AG08396 (cell line): ENCODE results near the gene BBOF1.

ENCODE experiments used
- DNase-seq: peaks from one replicate; pipeline ENCODE4 v3.0.0; 2012; ENCODE audit warnings: low spot score, mixed read lengths

BBOF1 gene

DNA sequence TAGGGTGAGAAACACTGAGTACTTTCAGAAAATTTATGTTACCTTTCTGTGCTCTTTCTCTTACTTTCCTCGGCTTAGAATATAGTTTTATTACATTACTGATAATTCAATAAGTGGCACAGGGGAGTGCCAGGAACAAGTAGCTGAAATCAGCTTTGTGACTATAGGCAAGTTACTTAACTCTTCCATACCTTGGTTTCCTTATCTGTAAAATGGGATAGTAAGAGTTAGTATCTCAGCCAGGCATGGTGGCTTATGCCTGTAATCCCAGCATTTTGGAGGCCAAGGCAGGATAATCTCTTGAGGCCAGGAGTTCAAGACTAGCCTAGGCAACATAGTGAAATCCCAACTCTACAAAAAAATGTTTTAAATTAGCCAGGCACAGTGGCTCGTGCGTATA lies 15.4 kb downstream of the BBOF1 start:
- DNase-seq: no peak

DNA sequence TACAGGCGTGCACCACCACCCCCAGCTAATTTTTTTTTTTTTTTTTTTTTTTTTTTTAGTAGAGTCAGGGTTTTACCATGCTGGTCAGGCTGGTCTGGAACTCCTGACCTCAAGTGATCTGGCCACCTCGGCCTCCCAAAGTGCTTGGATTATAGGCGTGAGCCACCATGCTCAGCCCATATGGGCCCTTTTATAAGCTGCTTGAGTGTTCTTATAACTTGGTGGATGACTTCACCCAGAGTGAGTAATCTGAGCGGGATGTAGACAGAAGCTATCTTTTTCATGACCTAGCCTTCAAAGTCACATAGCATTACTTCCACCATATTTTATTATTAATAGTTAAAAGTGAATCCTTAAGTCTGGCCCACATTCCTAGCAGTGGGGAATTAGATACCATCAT lies 16.4 kb downstream of the BBOF1 start:
- peak; percentile 27 for DNase-seq

DNA sequence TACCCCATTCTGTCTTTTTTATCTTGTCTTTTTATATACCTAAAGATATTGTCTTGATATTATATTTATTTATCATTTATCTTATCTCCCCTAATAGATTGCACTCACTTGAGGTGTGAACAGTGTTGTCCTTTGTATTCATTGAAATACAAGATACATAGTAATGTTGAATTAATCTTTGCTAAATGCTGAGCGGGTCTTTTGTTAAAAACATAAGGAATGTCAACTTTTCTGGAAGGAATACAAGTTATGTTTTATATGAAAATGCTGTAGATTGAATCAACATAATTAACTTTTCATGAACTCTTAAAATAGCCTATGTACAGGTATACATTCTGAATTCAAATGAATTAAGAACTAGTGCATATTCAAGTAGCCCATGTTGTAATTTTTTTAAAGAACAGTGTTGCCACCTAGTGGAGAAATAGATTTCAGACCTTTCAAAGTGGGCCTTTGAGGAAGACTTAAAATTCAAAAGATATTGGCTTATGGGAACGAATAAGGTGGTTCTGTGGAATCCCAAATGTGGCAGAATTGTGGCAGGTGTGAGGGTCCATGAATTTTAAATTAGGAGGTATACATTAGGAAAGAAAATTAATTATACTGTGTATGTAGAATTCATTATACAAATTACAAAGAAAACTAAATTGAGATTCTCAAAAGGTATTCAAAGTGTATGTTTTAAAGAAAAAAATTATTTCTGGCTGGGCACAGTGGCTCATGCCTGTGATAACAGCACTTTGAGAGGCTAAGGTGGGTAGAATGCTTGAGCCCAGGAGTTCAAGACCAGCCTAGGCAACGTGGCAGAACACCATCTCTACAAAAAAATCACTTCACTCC lies 19.1 kb downstream of the BBOF1 start:
- DNase-seq: peak; percentile 32

DNA sequence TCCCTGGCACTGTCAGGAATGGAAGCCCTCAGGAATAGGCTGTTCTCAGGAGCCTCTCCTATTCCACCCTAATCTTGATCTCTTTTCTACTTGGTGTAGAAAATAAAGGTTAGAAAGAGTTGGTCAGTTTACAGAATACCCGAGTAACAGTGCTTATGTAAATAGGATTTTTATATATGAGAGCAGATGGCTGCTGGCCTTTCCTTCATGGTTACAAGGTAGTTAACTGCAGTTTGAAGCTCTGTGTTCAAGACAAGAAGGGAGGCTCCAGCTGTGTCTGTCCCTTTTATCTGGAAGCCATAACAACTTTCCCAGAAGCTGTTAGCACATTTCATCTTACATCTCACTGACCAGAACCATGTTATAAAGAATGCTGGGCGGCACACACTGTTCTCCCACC lies 23.1 kb downstream of the BBOF1 start:
- DNase-seq: no peak

DNA sequence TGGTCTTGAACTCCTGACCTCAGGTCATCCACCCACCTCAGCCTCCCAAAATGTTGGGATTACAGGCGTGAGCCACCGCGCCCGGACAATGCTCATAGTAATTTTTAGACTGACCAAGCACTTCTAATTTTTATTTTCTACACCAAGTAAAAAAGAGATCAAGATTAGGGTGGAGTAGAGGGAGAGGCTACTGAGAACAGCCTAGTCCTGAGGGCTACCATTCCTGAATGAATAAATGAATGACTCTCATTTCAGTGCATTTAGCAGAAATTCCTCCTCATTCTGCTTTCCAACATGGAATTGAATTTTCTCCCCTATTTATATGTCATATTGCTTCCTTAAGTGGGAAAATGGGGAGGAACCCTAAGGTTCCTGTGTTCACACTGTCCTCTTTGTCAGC lies 26.4 kb downstream of the BBOF1 start:
- no peak for DNase-seq

DNA sequence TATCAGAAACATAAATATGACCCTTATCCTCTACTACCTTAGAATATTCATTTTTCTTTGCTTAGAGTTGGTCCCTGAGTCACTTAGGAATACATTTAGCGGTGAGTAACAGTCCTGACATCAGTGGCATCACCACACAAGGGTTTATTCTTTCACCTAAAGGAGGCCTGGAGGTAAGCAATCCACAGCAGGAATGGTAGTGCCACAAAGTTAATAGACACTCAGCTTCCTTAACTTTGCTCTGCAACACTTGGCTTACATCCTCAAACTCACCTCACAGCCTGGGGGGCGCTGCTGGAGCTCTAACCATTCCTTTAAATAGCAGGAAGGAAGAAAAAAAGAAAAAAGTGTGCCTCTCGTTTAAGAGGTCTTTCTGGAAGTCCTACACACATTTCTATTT lies 29.1 kb downstream of the BBOF1 start:
- no peak for DNase-seq

DNA sequence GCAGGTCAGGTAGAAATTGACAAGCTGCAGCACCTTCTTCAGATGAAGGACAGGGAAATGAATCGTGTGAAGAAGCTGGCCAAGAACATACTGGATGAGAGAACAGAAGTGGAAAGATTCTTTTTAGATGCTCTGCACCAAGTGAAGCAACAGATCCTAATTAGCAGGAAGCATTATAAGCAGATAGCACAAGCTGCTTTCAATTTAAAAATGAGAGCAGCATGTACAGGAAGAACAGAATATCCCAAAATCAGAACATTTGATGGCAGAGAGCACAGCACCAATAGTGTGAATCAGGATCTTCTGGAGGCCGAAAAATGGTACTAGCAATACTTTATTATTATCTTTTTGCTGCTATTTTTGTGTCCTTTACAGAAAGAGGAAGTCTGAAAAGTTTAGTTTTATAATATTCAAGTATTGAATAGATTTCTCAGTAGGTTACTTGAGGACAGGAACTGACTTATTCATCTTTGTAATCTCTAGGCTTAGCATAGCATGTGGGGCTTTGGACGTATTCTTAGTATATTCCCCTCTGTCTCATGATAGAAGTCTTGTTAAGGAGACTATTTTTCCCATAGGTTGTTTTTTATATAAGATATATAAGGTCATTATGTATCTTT lies 30.8 kb downstream of the BBOF1 start:
- DNase-seq: no peak

DNA sequence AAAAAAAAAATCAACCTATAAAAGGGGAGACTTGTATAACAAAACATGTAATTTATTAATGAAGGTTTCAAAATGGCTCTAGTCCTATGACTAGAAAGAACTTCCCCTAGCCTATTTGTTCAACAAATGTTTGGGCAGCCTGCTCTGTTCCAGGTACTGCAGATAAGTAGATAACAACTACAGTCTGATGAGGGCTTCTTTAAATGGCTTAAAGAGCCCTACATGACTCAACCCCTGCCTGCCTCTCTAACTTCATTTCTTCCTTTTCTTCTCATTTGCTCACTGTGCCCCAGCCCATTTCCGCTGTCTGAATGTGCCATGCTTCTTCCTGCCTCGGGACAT lies 43.6 kb downstream of the BBOF1 start:
- no peak for DNase-seq

DNA sequence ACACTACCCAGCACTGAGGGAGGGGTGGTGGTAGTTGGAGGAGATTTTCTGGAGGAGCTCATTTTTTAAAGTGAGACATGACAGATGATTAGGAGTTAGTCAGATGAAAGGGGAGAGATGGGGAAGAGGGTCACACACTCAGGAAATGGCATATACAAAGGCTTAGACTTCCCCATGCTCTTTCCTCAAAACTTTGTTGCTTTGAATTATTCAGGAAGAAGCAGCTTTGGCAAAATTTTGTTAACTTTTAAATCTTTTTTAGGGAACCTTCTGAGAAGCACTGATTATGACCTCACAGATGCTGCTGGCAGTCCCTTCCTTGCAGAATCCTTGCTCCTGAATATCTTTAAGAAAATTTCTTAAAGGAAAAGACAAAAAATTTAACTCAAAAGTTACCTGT lies 45.3 kb downstream of the BBOF1 start:
- no peak for DNase-seq

DNA sequence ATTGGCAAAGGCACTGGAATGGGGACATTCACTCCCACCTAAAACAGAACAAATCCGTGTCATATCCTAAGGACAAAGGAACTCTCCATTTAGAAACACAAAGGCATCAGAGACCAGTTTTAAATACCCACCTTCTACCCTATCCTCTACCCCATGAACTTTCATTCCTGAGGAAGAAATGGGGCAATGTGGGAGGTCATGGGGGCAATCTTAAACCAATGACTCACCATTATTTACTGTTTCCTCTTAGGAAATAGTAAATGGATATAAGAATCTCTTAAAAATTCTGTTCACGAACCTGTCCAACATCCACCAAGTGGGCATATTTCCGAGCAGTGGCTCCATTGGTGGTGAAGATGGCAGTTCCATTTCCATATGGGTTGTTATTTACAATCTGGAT lies 45.7 kb downstream of the BBOF1 start:
- no peak for DNase-seq

DNA sequence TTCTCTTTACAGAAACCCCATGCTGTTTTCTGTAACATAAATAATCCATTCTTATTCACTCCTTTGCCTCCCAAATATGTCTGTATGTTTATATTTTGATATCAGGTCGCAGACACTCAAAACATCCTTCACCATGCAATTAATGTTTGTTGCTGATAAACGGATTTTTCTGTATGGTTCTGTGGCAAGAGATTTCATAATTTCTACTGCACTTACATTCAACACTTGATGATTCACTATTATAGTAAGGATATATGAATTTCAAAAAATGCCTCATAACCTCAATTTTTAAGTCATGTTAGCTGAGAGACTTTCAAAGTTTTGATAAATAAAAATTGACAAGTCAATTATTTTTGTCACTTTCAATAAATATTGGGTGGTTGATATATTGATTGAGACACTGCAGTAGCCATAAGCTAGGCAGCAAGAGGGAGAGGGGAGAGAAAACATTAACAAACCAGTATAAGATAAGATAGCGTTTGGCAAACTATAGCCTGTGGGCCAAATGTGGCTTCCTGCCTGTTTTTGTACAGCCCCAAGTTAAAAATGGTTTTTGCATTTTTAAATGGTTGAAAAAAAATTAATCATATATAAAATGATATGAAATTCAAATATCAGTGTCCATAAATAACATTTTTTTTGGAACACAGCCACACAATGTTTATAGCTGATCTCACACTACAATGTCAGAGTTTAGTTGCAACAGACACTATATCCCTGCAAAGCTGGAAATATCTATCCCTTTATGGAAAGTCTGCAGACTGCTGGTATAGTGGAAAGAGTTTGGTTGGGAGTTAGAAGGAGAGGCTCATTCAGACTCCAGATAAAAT lies 46.8 kb downstream of the BBOF1 start:
- no peak for DNase-seq

DNA sequence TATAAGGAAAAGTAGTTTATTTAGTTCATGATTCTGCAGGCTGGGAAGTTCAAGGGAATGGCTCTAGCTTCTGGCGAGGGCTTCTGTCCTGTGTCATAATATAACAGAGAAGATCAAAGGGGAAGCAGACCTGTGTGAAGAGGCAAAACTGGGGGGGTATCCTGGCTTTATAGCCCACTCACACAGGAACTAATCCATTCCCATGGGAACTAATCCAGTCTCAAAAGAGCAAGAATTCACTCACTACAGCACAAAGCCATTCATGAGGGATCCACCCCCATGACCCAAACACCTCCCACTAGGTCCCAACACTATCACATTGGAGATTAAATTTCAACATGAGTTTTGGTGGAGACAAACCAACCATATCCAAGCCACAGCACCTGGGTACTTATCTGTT lies 58.3 kb downstream of the BBOF1 start:
- no peak for DNase-seq

DNA sequence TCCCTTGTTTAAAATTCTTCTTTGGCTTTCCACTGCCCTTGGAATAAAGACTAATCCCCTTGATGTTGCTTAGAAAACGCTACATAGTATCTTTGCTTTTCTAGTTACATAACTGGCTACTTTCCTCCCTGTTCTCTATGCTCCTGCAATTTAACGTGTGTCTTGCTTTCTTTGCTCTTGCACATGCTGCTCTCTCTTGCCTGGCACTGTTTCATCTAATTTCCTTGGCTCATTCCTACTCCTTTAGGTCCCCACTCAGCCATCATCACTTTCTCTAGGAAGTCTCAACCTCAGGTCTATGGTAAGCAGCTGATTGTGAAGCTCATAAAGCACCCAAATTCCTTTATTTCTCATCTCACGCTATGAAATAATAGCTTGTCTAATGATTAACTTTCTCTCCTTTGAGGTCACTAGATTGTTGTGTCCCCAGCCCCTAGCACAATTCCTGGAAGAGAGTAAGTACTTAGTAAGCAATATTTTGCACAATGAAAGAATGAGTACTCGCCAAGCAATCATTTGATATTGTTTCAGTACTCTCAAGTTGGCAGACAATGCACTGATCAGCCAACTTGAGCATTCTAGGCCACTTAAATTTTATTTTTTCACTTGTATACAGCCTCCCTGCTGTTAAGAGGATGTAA lies 61.8 kb downstream of the BBOF1 start:
- no peak for DNase-seq

DNA sequence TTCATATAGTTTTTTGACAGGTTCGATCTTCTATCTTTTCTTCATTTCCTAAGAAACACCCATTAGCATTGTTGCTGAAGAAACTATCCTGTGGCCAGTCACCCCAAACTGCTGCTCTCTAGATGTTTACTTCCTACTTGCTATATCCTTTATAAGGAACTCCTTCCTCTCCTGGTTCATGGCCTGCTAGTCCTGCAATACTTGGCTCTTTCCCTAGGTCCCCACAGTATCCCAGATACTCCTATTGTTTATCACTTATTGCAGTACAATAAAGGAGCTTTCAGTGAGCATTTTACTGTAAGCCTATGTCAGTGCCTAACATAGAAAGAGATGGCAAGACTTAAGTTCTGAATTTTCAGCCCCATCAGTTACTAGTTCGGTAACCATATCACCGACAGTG lies 62.3 kb downstream of the BBOF1 start:
- DNase-seq: no peak

DNA sequence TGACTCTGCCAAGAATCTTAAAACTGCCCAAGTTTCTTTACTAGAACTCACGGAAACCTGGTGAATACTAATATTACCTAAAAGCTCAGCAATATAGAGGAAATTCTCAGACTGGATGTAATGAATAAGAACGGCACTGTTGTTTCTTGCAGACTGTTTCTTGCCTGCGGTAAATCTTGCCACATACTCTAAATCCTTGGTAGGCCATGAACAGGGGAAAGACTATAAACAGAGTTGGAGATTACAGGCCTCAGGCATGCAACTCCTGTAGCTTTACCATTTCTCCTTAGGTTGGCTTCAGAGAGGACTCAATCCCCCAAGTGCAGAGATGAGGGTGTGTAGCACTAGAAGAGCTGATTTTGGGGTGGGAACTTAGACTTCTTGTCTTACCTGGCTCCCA lies 64.0 kb downstream of the BBOF1 start:
- no peak for DNase-seq

DNA sequence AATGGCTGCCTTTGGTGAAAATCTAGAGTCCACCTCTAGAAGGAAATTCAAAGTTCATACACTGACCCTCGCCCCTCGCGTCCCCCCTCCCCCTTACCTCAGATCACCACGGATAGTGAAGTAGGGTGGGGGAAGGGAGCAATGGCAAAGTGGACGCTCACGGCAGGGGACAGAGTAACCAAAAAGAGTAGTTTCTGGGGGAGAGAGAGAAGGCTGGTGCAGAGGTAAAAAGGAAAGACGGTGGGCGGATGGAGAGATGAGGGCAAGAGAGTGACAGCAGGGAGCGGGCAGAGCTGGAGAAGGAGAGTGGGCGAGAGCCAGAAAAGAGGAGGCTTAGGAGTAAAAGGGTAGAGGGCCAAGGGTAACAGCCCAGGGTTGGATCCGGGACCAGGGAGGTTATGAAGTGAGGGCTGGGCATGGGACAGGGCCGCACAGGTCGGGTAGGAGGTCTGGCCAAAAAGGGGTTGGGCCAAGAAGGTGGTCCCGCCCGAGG lies 64.7 kb downstream of the BBOF1 start:
- DNase-seq: no peak

DNA sequence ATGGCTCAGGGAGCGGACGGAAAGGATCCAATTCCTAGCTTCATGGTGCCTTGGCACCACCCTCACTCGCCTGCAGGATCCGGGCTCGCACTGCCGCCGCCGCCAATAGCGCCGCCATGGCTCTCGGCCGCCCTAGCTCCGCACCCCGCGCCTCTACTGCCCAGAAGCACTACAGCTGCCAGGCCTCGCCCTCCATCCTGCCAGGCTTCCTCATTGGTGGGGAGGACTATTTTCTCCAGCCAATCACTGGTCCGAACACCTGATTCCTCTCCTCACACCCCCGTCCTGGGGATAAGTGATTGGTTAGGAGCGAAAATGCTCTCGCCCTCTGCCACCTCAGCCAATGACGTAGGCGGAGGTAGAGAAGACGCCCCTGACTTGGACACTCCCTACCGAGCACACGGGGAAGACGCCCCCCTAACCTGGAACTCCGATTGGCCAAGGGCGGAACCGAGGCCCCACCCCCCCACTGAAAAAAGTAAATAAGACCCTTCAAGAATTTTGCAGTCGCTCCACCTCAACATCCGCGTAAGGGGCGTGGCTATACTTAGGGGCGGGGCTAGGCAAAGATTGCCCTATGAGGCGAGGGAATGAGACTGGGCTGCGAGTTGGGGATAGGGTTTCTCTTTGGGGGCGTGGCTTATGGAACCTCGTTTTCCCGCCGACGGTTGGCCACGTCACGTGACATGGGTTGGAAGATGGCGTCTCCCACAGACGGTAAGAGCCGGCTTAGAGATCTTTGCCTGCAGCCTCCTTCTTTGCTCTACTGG lies 65.3 kb downstream of the BBOF1 start, which contains the start of the genes ALDH6A1 and LIN52:
Gene ALDH6A1 (minus strand): TSS at position 177 of the 770 bp plus-strand sequence. CDS start 59 bp downstream, at position 118.
Gene LIN52 (plus strand): TSS at position 680 of the 770 bp plus-strand sequence. CDS start 19 bp downstream, at position 699.
- DNase-seq: peak; percentile 99

DNA sequence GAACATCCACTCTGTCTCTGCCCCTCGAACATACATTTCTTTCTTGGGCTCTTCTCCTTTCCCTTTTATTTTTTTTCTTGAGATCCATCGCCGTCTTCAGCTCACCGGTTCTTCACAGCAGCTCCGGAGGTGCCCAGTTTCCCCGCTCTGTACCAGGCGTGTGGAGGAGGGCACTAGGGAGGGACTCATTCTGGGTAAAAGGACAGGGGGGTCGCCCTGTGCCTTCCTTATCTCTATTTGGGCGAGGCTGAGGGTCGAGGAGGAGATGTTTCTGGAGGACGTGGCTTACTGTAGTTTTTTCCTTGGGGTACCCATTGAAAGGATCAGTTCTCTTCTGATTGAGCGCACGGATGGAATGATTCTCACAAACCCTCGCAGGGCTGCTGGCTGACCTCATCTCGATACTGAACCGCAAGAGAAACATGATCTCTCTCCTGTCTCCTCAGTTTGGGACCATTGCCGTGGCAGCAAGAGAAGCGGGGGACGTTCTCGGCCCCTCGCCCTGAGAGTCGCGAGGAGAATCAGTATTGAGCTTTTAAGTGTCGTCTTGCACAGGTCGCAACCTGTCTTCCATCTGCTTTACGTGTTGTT lies 66.0 kb downstream of the BBOF1 start:
- peak; percentile 46 for DNase-seq

DNA sequence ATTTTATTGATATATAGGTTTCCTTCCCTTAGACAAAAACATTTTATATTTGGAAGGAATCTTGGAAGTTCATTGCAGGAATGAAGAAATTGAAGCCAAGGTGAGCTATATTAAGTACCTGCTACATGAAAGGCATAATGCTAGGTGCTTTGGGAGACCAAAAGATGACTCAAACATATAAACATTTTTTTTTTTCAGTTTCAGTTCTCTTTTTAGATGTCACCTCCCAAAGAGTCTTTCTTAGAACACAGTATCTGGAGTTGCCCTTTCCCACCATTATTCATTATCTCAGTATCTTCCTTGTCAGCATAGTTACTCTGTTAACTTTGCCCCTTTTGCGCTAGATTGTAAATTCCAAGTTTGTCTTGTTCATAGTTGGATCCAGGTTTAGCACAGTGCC lies 66.7 kb downstream of the BBOF1 start:
- no peak for DNase-seq

DNA sequence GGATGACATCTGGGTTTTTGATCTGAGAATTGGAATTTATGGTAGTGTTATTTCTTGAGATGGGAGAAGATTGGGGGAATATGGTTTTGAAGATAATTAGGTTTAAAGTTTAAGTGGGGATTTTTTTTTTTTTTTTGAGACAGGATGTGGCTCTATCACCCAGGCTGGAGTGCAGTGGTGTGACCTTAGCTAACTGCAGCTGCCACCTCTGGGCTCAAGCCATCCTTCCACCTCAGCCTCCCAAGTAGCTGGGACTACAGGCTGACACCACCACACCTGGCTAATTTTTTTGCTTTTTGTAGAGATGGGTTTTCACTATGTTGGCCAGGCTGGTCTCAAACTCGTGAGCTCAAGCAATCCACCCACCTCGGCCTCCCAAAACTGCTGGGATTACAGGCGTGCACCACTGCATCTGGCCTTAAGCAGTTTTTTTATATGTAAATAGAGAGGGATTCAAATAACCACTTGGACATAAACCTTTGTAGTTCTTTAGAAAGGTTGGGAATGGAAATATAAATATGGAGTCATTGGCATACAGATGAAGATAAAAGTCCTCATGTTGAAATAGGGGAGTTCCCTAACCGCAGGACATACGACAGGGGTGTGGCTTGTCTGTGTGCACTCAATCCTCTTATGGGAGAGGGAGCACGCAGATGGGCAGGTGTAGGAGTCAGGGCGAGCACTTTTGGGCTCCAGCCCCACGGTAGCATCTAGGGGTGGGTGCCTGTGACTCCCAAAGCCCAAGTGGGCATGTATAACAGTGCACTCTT lies 70.3 kb downstream of the BBOF1 start:
- no peak for DNase-seq
